H7 (cell line): Measurements from ENCODE around the gene OR2T3. TPM values are rescaled to one million over a fixed set of nuclear protein-coding genes. Genes with fewer than 3 reads are reported as not detected.
"Not testable (repeated sequence)": the region's sequence is repeated elsewhere in the genome, so short reads cannot be mapped to it uniquely, and the experiment has no call there.

Source experiments
- DNase-seq: peaks from one replicate; pipeline ENCODE4 v3.0.0; 2012
- H3K27me3 ChIP-seq: 2 replicates; pipeline ENCODE4 v1.6.0; 2011; ENCODE audit warnings: mild to moderate bottlenecking, low read length; ENCODE audit not compliant: control insufficient read depth, insufficient read depth
- H3K36me3 ChIP-seq: replicated peaks from 2 replicates; pipeline ENCODE4 v1.5.1; 2011; ENCODE audit warnings: low read length; ENCODE audit not compliant: control insufficient read depth, insufficient read depth
- H3K4me3 ChIP-seq: 2 replicates; pipeline ENCODE4 v1.5.1; 2011; ENCODE audit warnings: low read depth, mild to moderate bottlenecking, control low read depth, low read length, moderate library complexity; ENCODE audit not compliant: insufficient read depth
- total RNA-seq: library from RNA; depleted of rRNA; stranded (reverse); fragments of >200 nt; shearing (Covaris generic); gene quantifications from 2 replicates; pipeline ENCODE4 v1.2.3, GENCODE V29; 2014; rRNA removed

The OR2T3 gene
- total RNA-seq, 1 experiment from 2014 or later: not detected

DNA sequence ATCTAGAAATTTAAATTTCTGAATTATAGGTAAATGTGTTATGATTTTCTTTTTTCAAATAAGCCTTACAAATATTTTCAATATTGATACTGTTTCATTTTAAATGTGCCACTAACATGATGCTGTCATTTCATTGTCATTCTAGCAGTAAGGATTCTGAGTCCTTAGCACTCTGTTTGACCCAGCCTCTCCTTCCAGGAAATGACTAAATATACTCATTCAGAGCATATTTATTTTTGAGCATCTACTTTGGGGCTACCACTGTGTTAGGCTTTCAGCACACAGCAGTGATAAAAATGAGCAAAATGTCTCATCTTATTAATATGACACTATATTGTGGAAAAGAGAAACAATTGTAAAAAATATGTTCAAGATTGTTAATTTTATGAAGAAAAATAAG is 37.1 kb downstream of the OR2T3 start:
- DNase-seq, H3K27me3 ChIP-seq, H3K36me3 ChIP-seq, H3K4me3 ChIP-seq: not testable (repeated sequence)

DNA sequence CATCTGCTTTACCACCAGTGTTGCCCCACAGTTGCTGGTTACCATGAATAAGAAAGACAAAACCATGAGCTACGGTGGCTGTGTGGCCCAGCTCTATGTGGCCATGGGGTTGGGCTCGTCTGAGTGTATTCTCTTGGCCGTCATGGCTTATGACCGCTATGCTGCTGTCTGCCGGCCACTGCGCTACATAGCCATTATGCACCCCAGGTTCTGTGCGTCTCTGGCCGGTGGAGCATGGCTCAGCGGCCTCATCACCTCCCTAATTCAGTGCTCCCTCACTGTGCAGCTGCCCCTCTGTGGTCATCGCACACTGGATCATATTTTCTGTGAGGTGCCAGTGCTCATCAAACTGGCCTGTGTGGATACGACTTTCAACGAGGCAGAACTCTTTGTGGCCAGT is 48.7 kb downstream of the OR2T3 start:
- Histone ChIP-seq H3K36me3 (no peaks in the 10 kb centered on the region), H3K4me3 (no peak overlapping the region), H3K27me3 (no peaks in the 10 kb centered on the region)
- no peak for DNase-seq

Other genes starting within 250 kb of the OR2T3 start
- not detected in 2 replicates for gene OR2M4, start 241.9 kb upstream of the OR2T3 start, total RNA-seq
- not detected in 2 replicates for gene OR2T33, start 195.4 kb upstream of the OR2T3 start, total RNA-seq
- not detected in 2 replicates for gene OR2T12, start 169.9 kb upstream of the OR2T3 start, total RNA-seq
- not detected in 2 replicates for gene OR2M7, start 148.8 kb upstream of the OR2T3 start, total RNA-seq
- gene OR14C36, start 124.6 kb upstream of the OR2T3 start, total RNA-seq: not detected in 2 replicates
- gene OR2T4, start 111.7 kb upstream of the OR2T3 start, total RNA-seq: not detected in 2 replicates
- not detected in 2 replicates for gene OR2T6, start 97.6 kb upstream of the OR2T3 start, total RNA-seq
- not detected in 2 replicates for gene OR2T1, start 70.3 kb upstream of the OR2T3 start, total RNA-seq
- gene OR2T2, start 27.7 kb upstream of the OR2T3 start, total RNA-seq: not detected in 2 replicates
- not detected in 2 replicates for gene OR2T5, start 15.2 kb downstream of the OR2T3 start, total RNA-seq
- gene OR2G6, start 34.7 kb downstream of the OR2T3 start, total RNA-seq: not detected in 2 replicates
- not detected in 2 replicates for gene OR2T29, start 89.4 kb downstream of the OR2T3 start, total RNA-seq
- gene OR2T34, start 101.4 kb downstream of the OR2T3 start, total RNA-seq: not detected in 2 replicates
- not detected in 2 replicates for gene OR2T10, start 124.3 kb downstream of the OR2T3 start, total RNA-seq
- gene OR2T11, start 161.7 kb downstream of the OR2T3 start, total RNA-seq: not detected in 2 replicates
- not detected in 2 replicates for gene OR2T35, start 171.9 kb downstream of the OR2T3 start, total RNA-seq
- not detected in 2 replicates for gene OR2T27, start 182.2 kb downstream of the OR2T3 start, total RNA-seq
- gene OR14I1, start 229.4 kb downstream of the OR2T3 start, total RNA-seq: not detected in 2 replicates